Heart left ventricle (tissue), 13 donors: ENCODE data around the gene DNAJC11.

Experiments
- POLR2A ChIP-seq, 2 donors: fragments of 450-650 bp; IDR thresholded peaks; one replicate each; pipeline ENCODE4 v1.6.1; 2017; ENCODE audit warnings: antibody characterized with exemption in 2 of 2, mild to moderate bottlenecking in 2 of 2, moderate library complexity in 2 of 2
- TF ChIP-seq, protein P1 (sequence below), 12 donors: fragments of 200-600 bp; sonication (generic) in 4 of 12; IDR thresholded peaks; one replicate each; pipeline versions ENCODE4 v1.5.0 to v1.8.0; 2018 to 2022; ENCODE audit warnings: antibody characterized with exemption in 12 of 12, mild to moderate bottlenecking in 5 of 12
- donor health status: ischemic (EF 13 %, LVEDD 7.1; RV severe dilation, severe dysfunction).
- donor health status: DM: no; HTN: yes; CAD: no.
- donor health status: DM: no; HTN: no; CAD: no.
- donor health status: ischemic (EF 25% LVEDD 6.9; RV normal size, moderate dysfunction).
- donor health status: ischemic (EF 25% LVEDD 5.7; RV mildly dilated, moderate dysfunction).
- donor health status: ischemic (EF 35%, LVEDD 5.7; RV mildly dilated, moderate dysfunction).
- donor health status: nonischemic (EF 11% LVEDD 7.7; RV severe dilation, severe dysfunction).
- donor health status: DM: yes; HTN: yes; CAD: no.
- donor health status: PGD.
- donor health status: ischemic (EF 29% LVEDD 5.4; RV normal size, mild dysfunction).
- donor health status: nonischemic (EF 23%, LVEDD 6.1; RV moderate dilation, normal function).

DNA sequence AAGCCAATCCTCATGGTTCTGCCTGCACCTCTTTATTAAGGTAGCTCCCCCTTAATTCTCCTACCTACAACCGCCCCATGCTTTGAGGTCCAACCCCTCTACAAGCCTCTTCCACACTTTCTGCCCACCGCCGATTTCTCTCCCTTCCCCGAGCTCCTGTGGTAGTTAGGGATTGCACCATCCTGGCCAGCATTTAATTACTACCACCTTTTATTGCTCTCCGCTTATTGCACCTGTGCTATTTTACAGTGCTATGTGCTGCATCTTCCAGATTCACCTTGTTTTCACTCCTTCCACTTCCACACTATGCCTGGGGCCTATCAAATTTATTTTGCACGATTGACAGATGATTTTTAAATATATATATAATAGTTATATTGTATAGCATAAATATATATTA lies 29.3 kb upstream of the DNAJC11 start:
- TF ChIP-seq, protein P1, sequence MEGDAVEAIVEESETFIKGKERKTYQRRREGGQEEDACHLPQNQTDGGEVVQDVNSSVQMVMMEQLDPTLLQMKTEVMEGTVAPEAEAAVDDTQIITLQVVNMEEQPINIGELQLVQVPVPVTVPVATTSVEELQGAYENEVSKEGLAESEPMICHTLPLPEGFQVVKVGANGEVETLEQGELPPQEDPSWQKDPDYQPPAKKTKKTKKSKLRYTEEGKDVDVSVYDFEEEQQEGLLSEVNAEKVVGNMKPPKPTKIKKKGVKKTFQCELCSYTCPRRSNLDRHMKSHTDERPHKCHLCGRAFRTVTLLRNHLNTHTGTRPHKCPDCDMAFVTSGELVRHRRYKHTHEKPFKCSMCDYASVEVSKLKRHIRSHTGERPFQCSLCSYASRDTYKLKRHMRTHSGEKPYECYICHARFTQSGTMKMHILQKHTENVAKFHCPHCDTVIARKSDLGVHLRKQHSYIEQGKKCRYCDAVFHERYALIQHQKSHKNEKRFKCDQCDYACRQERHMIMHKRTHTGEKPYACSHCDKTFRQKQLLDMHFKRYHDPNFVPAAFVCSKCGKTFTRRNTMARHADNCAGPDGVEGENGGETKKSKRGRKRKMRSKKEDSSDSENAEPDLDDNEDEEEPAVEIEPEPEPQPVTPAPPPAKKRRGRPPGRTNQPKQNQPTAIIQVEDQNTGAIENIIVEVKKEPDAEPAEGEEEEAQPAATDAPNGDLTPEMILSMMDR (IDR thresholded peaks at IDR 0.05) = no peak
- TF ChIP-seq POLR2A (IDR thresholded peaks at IDR 0.05) = no peak
